K562 (cell line): Measurements from ENCODE around the gene BMP6. TPM values are rescaled to one million over a fixed set of nuclear protein-coding genes. Genes with fewer than 3 reads are reported as not detected.

Source experiments
- BACH1 ChIP-seq: fragments of 200-800 bp; sonication (Bioruptor generic); IDR thresholded peaks from 2 replicates; pipeline ENCODE4 v1.6.1; 2016; ENCODE audit warnings: missing genetic modification characterization, missing compliant biosample characterization
- BRCA1 ChIP-seq, 2 experiments: fragments of 450-650 bp in 1 of 2; sonication (generic) in 1 of 2; formaldehyde crosslinking in 1 of 2; IDR thresholded peaks; 2 replicates each; pipeline versions ENCODE4 v1.5.0 to v1.6.1; 2017 to 2020; ENCODE audit warnings: mild to moderate bottlenecking in 1 of 2, missing genetic modification reagents in 1 of 2
- CC2D1A ChIP-seq: fragments of 450-650 bp; IDR thresholded peaks from 2 replicates; pipeline ENCODE4 v1.6.1; 2017; ENCODE audit warnings: mild to moderate bottlenecking
- CEBPZ ChIP-seq: fragments of 150-350 bp; IDR thresholded peaks from 2 replicates; pipeline ENCODE4 v1.6.1; 2014; ENCODE audit warnings: low read depth, mild to moderate bottlenecking, low read length, borderline replicate concordance
- ESRRA ChIP-seq: fragments of 450-650 bp; IDR thresholded peaks from 2 replicates; pipeline ENCODE4 v1.6.1; 2014; ENCODE audit warnings: low read depth, mild to moderate bottlenecking, moderate library complexity, borderline replicate concordance
- GATA2 ChIP-seq: sonication (generic); formaldehyde crosslinking; IDR thresholded peaks from 2 replicates; pipeline ENCODE4 v1.4.0; 2020; ENCODE audit warnings: mild to moderate bottlenecking, missing genetic modification reagents
- KAT7 ChIP-seq: sonication (generic); formaldehyde crosslinking; IDR thresholded peaks from 2 replicates; pipeline ENCODE4 v1.8.0; 2022; ENCODE audit warnings: missing genetic modification reagents, mild to moderate bottlenecking, borderline replicate concordance
- MAFF ChIP-seq: IDR thresholded peaks from 2 replicates; pipeline ENCODE4 v1.6.1; 2012; ENCODE audit warnings: low read length, improper control_type of control experiment
- MAFG ChIP-seq: fragments of 450-650 bp; conservative IDR thresholded peaks from 2 replicates; pipeline ENCODE4 v1.6.1; 2016; ENCODE audit warnings: missing genetic modification characterization, missing compliant biosample characterization
- NFYB ChIP-seq: IDR thresholded peaks from 2 replicates; pipeline ENCODE4 v1.6.1; 2011; ENCODE audit warnings: mild to moderate bottlenecking, moderate library complexity; ENCODE audit not compliant: insufficient read length; ENCODE audit errors: extremely low read depth
- NR2C1 ChIP-seq, 2 experiments: fragments of 450-650 bp; IDR thresholded peaks; 2 replicates each; pipeline ENCODE4 v1.6.1; 2017; ENCODE audit warnings: mild to moderate bottlenecking in 2 of 2, antibody characterized with exemption in 1 of 2, inconsistent platforms in 1 of 2, missing compliant biosample characterization in 1 of 2, missing genetic modification characterization in 1 of 2
- POLR2H ChIP-seq: IDR thresholded peaks from 2 replicates; pipeline ENCODE4 v1.6.1; 2016; ENCODE audit warnings: missing genetic modification characterization, low read depth, mild to moderate bottlenecking, control low read depth, missing compliant biosample characterization, moderate library complexity
- SMARCA5 ChIP-seq: fragments of 450-650 bp; IDR thresholded peaks from 2 replicates; pipeline ENCODE4 v1.6.1; 2016
- SRSF7 ChIP-seq: fragments of 200-400 bp; formaldehyde crosslinking; optimal IDR thresholded peaks from 2 replicates; pipeline ENCODE3; 2017; ENCODE audit warnings: mild to moderate bottlenecking, low read depth, low read length
- ZBTB7A ChIP-seq: IDR thresholded peaks from 2 replicates; pipeline ENCODE4 v1.6.1; 2011; ENCODE audit warnings: low read depth, mild to moderate bottlenecking, low read length, moderate library complexity, borderline replicate concordance; ENCODE audit not compliant: control insufficient read depth
- polyA plus RNA-seq, 8 experiments: library from polyadenylated mRNA; depleted of rRNA in 4 of 8; stranded (reverse) in 5 of 8; unstranded in 3 of 8; fragments of >200 nt; fragmentation: Nextera tagmentation in 2 of 8; fragmentation: Illumina TruSeq in 1 of 8; extraction: Ambion mirVana in 2 of 8; extraction: Trizol in 1 of 8; gene quantifications; 2 replicates each; pipeline versions ENCODE4 v1.2.1 to v1.2.3, GENCODE V29; 2011 to 2014; ENCODE audit warnings: inconsistent platforms in 1 of 8, missing spikeins in 1 of 8
- total RNA-seq, 7 experiments: library from RNA; depleted of rRNA in 6 of 7; stranded (reverse); fragments of >200 nt in 6 of 7; fragmentation: Illumina TruSeq in 2 of 7; extraction: Trizol in 2 of 7; gene quantifications; 2 replicates each; pipeline versions ENCODE4 v1.2.1 to v1.2.3, GENCODE V29; 2011 to 2021; ENCODE audit warnings: low replicate concordance in 1 of 7
- TF ChIP-seq, protein P1 (sequence below): fragments of 250-450 bp; sonication (Bioruptor Pico); IDR thresholded peaks from 2 replicates; pipeline ENCODE4 v1.8.0; 2022; ENCODE audit warnings: inconsistent platforms, mild to moderate bottlenecking, moderate library complexity, borderline replicate concordance
- TF ChIP-seq, protein P2 (sequence below): fragments of 450-650 bp; IDR thresholded peaks from 2 replicates; pipeline ENCODE4 v1.7.0; 2016; ENCODE audit warnings: borderline replicate concordance
- TF ChIP-seq, protein P3 (sequence below), 2 experiments: IDR thresholded peaks in 1 of 2; conservative IDR thresholded peaks in 1 of 2; 2 replicates each; pipeline ENCODE4 v1.6.1; 2016; ENCODE audit warnings: low read depth in 2 of 2, mild to moderate bottlenecking in 1 of 2, missing compliant biosample characterization in 1 of 2, missing genetic modification characterization in 1 of 2, moderate library complexity in 1 of 2

BMP6 gene
- total and polyA plus RNA-seq, 9 of the 15 experiments (the other 6 are each of a cell fraction or from before 2014, with no cell fraction given), result 0.01 to 0.13 (median 0.06) TPM; not detected in 3

GRCh38 chr6:7732228-7732627 lies 6.3 kb downstream of the BMP6 start (continued):
- TF ChIP-seq CEBPZ (no peak), ESRRA (0 out of 2 replicates have a peak, but pooled peaks have one; percentile 20), ZBTB7A (no peak), SMARCA5 (no peak), MAFG (tag) (peak; percentile 95), POLR2H (no peak), NR2C1 (IDR thresholded peaks at IDR 0.05) (no peak), NR2C1 (tag; IDR thresholded peaks at IDR 0.05) (no peak), CC2D1A (no peak), SRSF7 (no peak), GATA2 (no peak), BRCA1 (IDR thresholded peaks at IDR 0.05) (no peak), BRCA1 (CRISPR knock-in tag; IDR thresholded peaks at IDR 0.05) (no peak), BACH1 (tag) (peak; percentile 89), KAT7 (CRISPR knock-in tag) (no peak), MAFF (peak; percentile 87), NFYB (no peak)
- TF ChIP-seq, protein P1, sequence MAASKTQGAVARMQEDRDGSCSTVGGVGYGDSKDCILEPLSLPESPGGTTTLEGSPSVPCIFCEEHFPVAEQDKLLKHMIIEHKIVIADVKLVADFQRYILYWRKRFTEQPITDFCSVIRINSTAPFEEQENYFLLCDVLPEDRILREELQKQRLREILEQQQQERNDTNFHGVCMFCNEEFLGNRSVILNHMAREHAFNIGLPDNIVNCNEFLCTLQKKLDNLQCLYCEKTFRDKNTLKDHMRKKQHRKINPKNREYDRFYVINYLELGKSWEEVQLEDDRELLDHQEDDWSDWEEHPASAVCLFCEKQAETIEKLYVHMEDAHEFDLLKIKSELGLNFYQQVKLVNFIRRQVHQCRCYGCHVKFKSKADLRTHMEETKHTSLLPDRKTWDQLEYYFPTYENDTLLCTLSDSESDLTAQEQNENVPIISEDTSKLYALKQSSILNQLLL (CRISPR knock-in tag), result no peak
- TF ChIP-seq, protein P2, sequence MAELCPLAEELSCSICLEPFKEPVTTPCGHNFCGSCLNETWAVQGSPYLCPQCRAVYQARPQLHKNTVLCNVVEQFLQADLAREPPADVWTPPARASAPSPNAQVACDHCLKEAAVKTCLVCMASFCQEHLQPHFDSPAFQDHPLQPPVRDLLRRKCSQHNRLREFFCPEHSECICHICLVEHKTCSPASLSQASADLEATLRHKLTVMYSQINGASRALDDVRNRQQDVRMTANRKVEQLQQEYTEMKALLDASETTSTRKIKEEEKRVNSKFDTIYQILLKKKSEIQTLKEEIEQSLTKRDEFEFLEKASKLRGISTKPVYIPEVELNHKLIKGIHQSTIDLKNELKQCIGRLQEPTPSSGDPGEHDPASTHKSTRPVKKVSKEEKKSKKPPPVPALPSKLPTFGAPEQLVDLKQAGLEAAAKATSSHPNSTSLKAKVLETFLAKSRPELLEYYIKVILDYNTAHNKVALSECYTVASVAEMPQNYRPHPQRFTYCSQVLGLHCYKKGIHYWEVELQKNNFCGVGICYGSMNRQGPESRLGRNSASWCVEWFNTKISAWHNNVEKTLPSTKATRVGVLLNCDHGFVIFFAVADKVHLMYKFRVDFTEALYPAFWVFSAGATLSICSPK, result no peak
- TF ChIP-seq, protein P3, sequence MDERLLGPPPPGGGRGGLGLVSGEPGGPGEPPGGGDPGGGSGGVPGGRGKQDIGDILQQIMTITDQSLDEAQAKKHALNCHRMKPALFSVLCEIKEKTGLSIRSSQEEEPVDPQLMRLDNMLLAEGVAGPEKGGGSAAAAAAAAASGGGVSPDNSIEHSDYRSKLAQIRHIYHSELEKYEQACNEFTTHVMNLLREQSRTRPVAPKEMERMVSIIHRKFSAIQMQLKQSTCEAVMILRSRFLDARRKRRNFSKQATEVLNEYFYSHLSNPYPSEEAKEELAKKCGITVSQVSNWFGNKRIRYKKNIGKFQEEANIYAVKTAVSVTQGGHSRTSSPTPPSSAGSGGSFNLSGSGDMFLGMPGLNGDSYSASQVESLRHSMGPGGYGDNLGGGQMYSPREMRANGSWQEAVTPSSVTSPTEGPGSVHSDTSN (CRISPR knock-in tag; IDR thresholded peaks at IDR 0.05; ENCODE audit: low read depth), result no peak
- TF ChIP-seq, protein P3 (tag; conservative IDR thresholded peaks at IDR 0.05; ENCODE audit: low read depth), result no peak
